Measurements from ENCODE around the gene ATP6V0B.

- TF ChIP-seq POLR2A (IDR thresholded peaks at IDR 0.05): no peak
- peak in 2 of 3 experiments; percentile 12 to 23 for TF ChIP-seq CTCF (IDR thresholded peaks at IDR 0.05)
Measured at GRCh38 chr1:43969746-43970466, 4.9 kb upstream of the ATP6V0B start, which contains the start of gene DPH2.

Data from testis (tissue), 2 donors.